ENCODE data around the gene TDRD9.

Gene TDRD9

GRCh38 chr14:104019029-104019428 lies 90.8 kb downstream of the TDRD9 start:
- no peak overlapping the region for H3K4me3 ChIP-seq (ENCODE audit: low read depth in 1 of 2, low read length in 1 of 2)
- no peaks in the 10 kb centered on the region for H3K4me1 ChIP-seq (ENCODE audit: control insufficient read depth in 1 of 2, insufficient read depth in 1 of 2, low read depth in 1 of 2, low read length in 1 of 2)
- TF ChIP-seq CTCF (IDR thresholded peaks at IDR 0.05), result no peak
- no peaks in the 10 kb centered on the region for H3K9me3 ChIP-seq
- H3K27ac ChIP-seq, result no peak overlapping the region
- no peaks in the 10 kb centered on the region for H3K36me3 ChIP-seq
- peaks cover 21% of the 10 kb centered on the region for H3K27me3 ChIP-seq

GRCh38 chr14:104019806-104020205 lies 91.5 kb downstream of the TDRD9 start:
- no peaks in the 10 kb centered on the region for H3K9me3 ChIP-seq
- H3K4me1 ChIP-seq (ENCODE audit: control insufficient read depth in 1 of 2, insufficient read depth in 1 of 2, low read depth in 1 of 2, low read length in 1 of 2), result no peaks in the 10 kb centered on the region
- H3K27ac ChIP-seq, result no peak overlapping the region
- H3K36me3 ChIP-seq, result no peaks in the 10 kb centered on the region
- H3K27me3 ChIP-seq, result peaks cover 21% of the 10 kb centered on the region
- H3K4me3 ChIP-seq (ENCODE audit: low read depth in 1 of 2, low read length in 1 of 2), result no peak overlapping the region
- no peak for TF ChIP-seq CTCF (IDR thresholded peaks at IDR 0.05)

GRCh38 chr14:104020471-104020870 lies 92.2 kb downstream of the TDRD9 start:
- Histone ChIP-seq H3K36me3 (no peaks in the 10 kb centered on the region), H3K9me3 (no peaks in the 10 kb centered on the region), H3K27ac (no peak overlapping the region), H3K4me1 (ENCODE audit: control insufficient read depth in 1 of 2, insufficient read depth in 1 of 2, low read depth in 1 of 2, low read length in 1 of 2) (no peaks in the 10 kb centered on the region), H3K4me3 (ENCODE audit: low read depth in 1 of 2, low read length in 1 of 2) (no peak overlapping the region), H3K27me3 (peaks cover 18% of the 10 kb centered on the region)
- TF ChIP-seq CTCF (IDR thresholded peaks at IDR 0.05), result no peak

GRCh38 chr14:104023325-104024055 lies 95.2 kb downstream of the TDRD9 start:
- Histone ChIP-seq H3K27me3 (peaks cover 7% of the 10 kb centered on the region), H3K9me3 (no peaks in the 10 kb centered on the region), H3K36me3 (no peaks in the 10 kb centered on the region), H3K4me1 (ENCODE audit: control insufficient read depth in 1 of 2, insufficient read depth in 1 of 2, low read depth in 1 of 2, low read length in 1 of 2) (no peaks in the 10 kb centered on the region), H3K4me3 (ENCODE audit: low read depth in 1 of 2, low read length in 1 of 2) (no peak overlapping the region), H3K27ac (no peak overlapping the region)
- no peak for TF ChIP-seq CTCF (IDR thresholded peaks at IDR 0.05)

GRCh38 chr14:104025534-104025933 lies 97.3 kb downstream of the TDRD9 start:
- Histone ChIP-seq H3K4me1 (ENCODE audit: control insufficient read depth in 1 of 2, insufficient read depth in 1 of 2, low read depth in 1 of 2, low read length in 1 of 2) (no peaks in the 10 kb centered on the region), H3K9me3 (no peaks in the 10 kb centered on the region), H3K36me3 (no peaks in the 10 kb centered on the region), H3K4me3 (ENCODE audit: low read depth in 1 of 2, low read length in 1 of 2) (no peak overlapping the region), H3K27ac (no peak overlapping the region), H3K27me3 (peaks cover 21% of the 10 kb centered on the region)
- no peak for TF ChIP-seq CTCF (IDR thresholded peaks at IDR 0.05)

Measured in neutrophil (primary cell).